ENCODE data around the gene C1QC.

GRCh38 chr1:22619252-22619651, 24.2 kb upstream of the C1QC start:
- TF ChIP-seq CTCF (IDR thresholded peaks at IDR 0.05; ENCODE audit: low read depth, low read length, missing input control), result no peak
- TF ChIP-seq HNF4A (conservative IDR thresholded peaks at IDR 0.05), result no peak
- TF ChIP-seq GABPA (IDR thresholded peaks at IDR 0.05 in 1 of 2, conservative IDR thresholded peaks at IDR 0.05 in 1 of 2), result no peak

Data from liver (tissue), 3 donors.